Heart left ventricle (tissue), 16 donors: ENCODE results near the gene PRR14L. TPM values are rescaled to one million over a fixed set of nuclear protein-coding genes. Genes with fewer than 3 reads are reported as not detected.

Experiments used
- ATAC-seq, 4 donors: fragments of 200-7000 bp; cut with Tn5 transposase; one replicate each; pipeline ENCODE4 v1.9.1; 2020 to 2022; ENCODE audit warnings: moderate library complexity in 4 of 4, mild to moderate bottlenecking in 3 of 4, moderate number of reproducible peaks in 1 of 4
- DNase-seq, 5 donors: peaks; one replicate each; pipeline ENCODE4 v3.0.0-alpha.2; 2020
- H3K27ac ChIP-seq, 12 donors: fragments of 200-600 bp; sonication (generic) in 4 of 12; one replicate each; pipeline versions ENCODE4 v1.5.0 to v1.8.0; 2016 to 2022; ENCODE audit warnings: mild to moderate bottlenecking in 2 of 12
- H3K27me3 ChIP-seq, 9 donors: fragments of 200-600 bp; sonication (generic) in 2 of 9; one replicate each; pipeline versions ENCODE4 v1.5.1 to v1.8.0; 2016 to 2022; ENCODE audit warnings: mild to moderate bottlenecking in 3 of 9
- H3K36me3 ChIP-seq, 9 donors: fragments of 200-600 bp; sonication (generic) in 2 of 9; one replicate each; pipeline versions ENCODE4 v1.5.0 to v1.8.0; 2018 to 2022; ENCODE audit warnings: mild to moderate bottlenecking in 2 of 9
- H3K4me1 ChIP-seq, 12 donors: fragments of 200-600 bp; sonication (generic) in 4 of 12; one replicate each; pipeline versions ENCODE4 v1.5.0 to v1.8.0; 2016 to 2022; ENCODE audit warnings: mild to moderate bottlenecking in 3 of 12
- H3K4me3 ChIP-seq, 12 donors: fragments of 200-600 bp; sonication (generic) in 4 of 12; one replicate each; pipeline versions ENCODE4 v1.5.0 to v1.8.0; 2017 to 2022; ENCODE audit warnings: mild to moderate bottlenecking in 9 of 12, moderate library complexity in 4 of 12
- H3K9me3 ChIP-seq, 12 donors: fragments of 200-600 bp; sonication (generic) in 4 of 12; one replicate each; pipeline versions ENCODE4 v1.5.0 to v1.8.0; 2016 to 2022; ENCODE audit warnings: mild to moderate bottlenecking in 1 of 12
- CTCF ChIP-seq, 12 donors: fragments of 200-600 bp; sonication (generic) in 4 of 12; IDR thresholded peaks; one replicate each; pipeline versions ENCODE4 v1.5.0 to v1.8.0; 2018 to 2022; ENCODE audit warnings: antibody characterized with exemption in 12 of 12, mild to moderate bottlenecking in 5 of 12
- POLR2A ChIP-seq, 2 donors: fragments of 450-650 bp; IDR thresholded peaks; one replicate each; pipeline ENCODE4 v1.6.1; 2017; ENCODE audit warnings: antibody characterized with exemption in 2 of 2, mild to moderate bottlenecking in 2 of 2, moderate library complexity in 2 of 2
- WGBS, 4 donors: extraction: QIAGEN DNeasy Blood & Tissue Kit in 2 of 4; methylation state at CpG; one replicate each; pipeline versions ENCODE4 v1.1.5 to v1.1.7; 2013 to 2018; 5-methylcytosine and 5-hydroxymethylcytosine counted together
- intact Hi-C, 10 donors: fragments of 100-400 bp; cut with DNase I; formaldehyde crosslinking; loops; one replicate each; pipeline versions ENCODE4 v1.11.1 to v1.14.2; 2022
- polyA plus RNA-seq, 2 donors: library from polyadenylated mRNA; stranded (reverse); fragments of 200-250 nt; gene quantifications; one replicate each; pipeline ENCODE4 v1.2.3, GENCODE V29; 2013
- total RNA-seq, 9 donors: library from RNA; depleted of rRNA in 2 of 9; stranded (reverse); fragments of >200 nt in 2 of 9; fragmentation: NEBNext Ultra II Directional in 3 of 9; extraction: Animal tissue kit (Norgen Biotek cat#: 25700) in 3 of 9; gene quantifications; one replicate each; pipeline versions ENCODE4 v1.1.0 to v1.2.4, GENCODE V29; 2016 to 2023
- donor health status: ischemic (EF 13 %, LVEDD 7.1; RV severe dilation, severe dysfunction).
- donor health status: healthy with polysubstance abuse.
- donor health status: DM: no; HTN: yes; CAD: no.
- donor health status: DM: no; HTN: no; CAD: no.
- donor health status: ischemic (EF 25% LVEDD 6.9; RV normal size, moderate dysfunction).
- donor health status: ischemic (EF 25% LVEDD 5.7; RV mildly dilated, moderate dysfunction).
- donor health status: healthy.
- donor health status: DM: yes; HTN: yes; CAD: no.
- donor health status: ischemic (EF 35%, LVEDD 5.7; RV mildly dilated, moderate dysfunction).
- donor health status: nonischemic (EF 11% LVEDD 7.7; RV severe dilation, severe dysfunction).
- donor health status: DM: yes; HTN: yes; CAD: no.
- donor health status: PGD.
- donor health status: ischemic (EF 29% LVEDD 5.4; RV normal size, mild dysfunction).
- donor health status: nonischemic (EF 23%, LVEDD 6.1; RV moderate dilation, normal function).

PRR14L gene
- total and polyA plus RNA-seq, 11 donors, result 4.3 to 29.1 (median 14.5) TPM

- intact Hi-C loops, result no loop called here
- no peak overlapping the region for H3K27ac ChIP-seq
- H3K4me1 ChIP-seq, result peaks cover 0 to 3% (median 0%) of the 10 kb centered on the region in 12 donors
- H3K36me3 ChIP-seq, result peaks cover 0 to 46% (median 10%) of the 10 kb centered on the region in 9 donors
- no peaks in the 10 kb centered on the region for H3K9me3 ChIP-seq
- H3K27me3 ChIP-seq, result no peaks in the 10 kb centered on the region
- no peak for DNase-seq
- ATAC-seq, result no peak
- H3K4me3 ChIP-seq, result no peak overlapping the region
- 73 to 79% (median 76%) methylated on average over 2 of the region's 2 CpGs for WGBS, 4 donors
- TF ChIP-seq POLR2A (IDR thresholded peaks at IDR 0.05) (no peak), CTCF (IDR thresholded peaks at IDR 0.05) (no peak)
Observed at GRCh38 chr22:31732089-31732829, 17.7 kb downstream of the PRR14L start.

GRCh38 chr22:31730344-31730711 lies 19.6 kb downstream of the PRR14L start:
- ATAC-seq, result no peak
- 91 to 95% (median 93%) methylated on average over 8 of the region's 8 CpGs for WGBS, 4 donors
- Histone ChIP-seq H3K36me3 (peaks cover 0 to 43% (median 3%) of the 10 kb centered on the region in 9 donors), H3K4me1 (peaks cover 0 to 12% (median 2%) of the 10 kb centered on the region in 12 donors), H3K4me3 (no peak overlapping the region), H3K27me3 (no peaks in the 10 kb centered on the region), H3K27ac (no peak overlapping the region), H3K9me3 (no peaks in the 10 kb centered on the region)
- intact Hi-C loops, result no loop called here
- no peak for DNase-seq
- TF ChIP-seq CTCF (IDR thresholded peaks at IDR 0.05) (no peak), POLR2A (IDR thresholded peaks at IDR 0.05) (no peak)

GRCh38 chr22:31728857-31729256 lies 21.1 kb downstream of the PRR14L start:
- TF ChIP-seq POLR2A (IDR thresholded peaks at IDR 0.05) (no peak), CTCF (IDR thresholded peaks at IDR 0.05) (no peak)
- no peak overlapping the region for H3K4me3 ChIP-seq
- no peaks in the 10 kb centered on the region for H3K27me3 ChIP-seq
- 90 to 98% (median 95%) methylated on average over 4 of the region's 4 CpGs for WGBS, 4 donors
- peaks cover 0 to 12% (median 0%) of the 10 kb centered on the region in 12 donors for H3K4me1 ChIP-seq
- intact Hi-C loops, result no loop called here
- no peak overlapping the region for H3K27ac ChIP-seq
- DNase-seq, result no peak
- peaks cover 0 to 44% (median 15%) of the 10 kb centered on the region in 9 donors for H3K36me3 ChIP-seq
- no peaks in the 10 kb centered on the region for H3K9me3 ChIP-seq
- no peak for ATAC-seq

- intact Hi-C loops, result no loop called here
- Histone ChIP-seq H3K4me3 (no peak overlapping the region), H3K27me3 (no peaks in the 10 kb centered on the region), H3K4me1 (peaks cover 0 to 17% (median 0%) of the 10 kb centered on the region in 12 donors), H3K9me3 (no peaks in the 10 kb centered on the region), H3K27ac (peak overlapping the region in 5 of 12 donors; percentile 5 to 31 (median 24)), H3K36me3 (peaks cover 0 to 56% (median 30%) of the 10 kb centered on the region in 9 donors)
- peak; percentile 71 to 82 (median 78) for ATAC-seq
- DNase-seq, result no peak
- no peak for TF ChIP-seq CTCF (IDR thresholded peaks at IDR 0.05)
- TF ChIP-seq POLR2A (IDR thresholded peaks at IDR 0.05), result no peak
- WGBS, 4 donors, result 34 to 50% (median 49%) methylated on average over 3 of the region's 3 CpGs
Observed at GRCh38 chr22:31726692-31727091, 23.2 kb downstream of the PRR14L start.
